ENCODE results near the gene FANK1. TPM values are rescaled to one million over a fixed set of nuclear protein-coding genes. Genes with fewer than 3 reads are reported as not detected.
"Not testable (repeated sequence)": the region's sequence is repeated elsewhere in the genome, so short reads cannot be mapped to it uniquely, and the experiment has no call there.

Gene FANK1
- total and polyA plus RNA-seq, 2 experiments from 2014 or later = 10.2 to 13.3 TPM

DNA sequence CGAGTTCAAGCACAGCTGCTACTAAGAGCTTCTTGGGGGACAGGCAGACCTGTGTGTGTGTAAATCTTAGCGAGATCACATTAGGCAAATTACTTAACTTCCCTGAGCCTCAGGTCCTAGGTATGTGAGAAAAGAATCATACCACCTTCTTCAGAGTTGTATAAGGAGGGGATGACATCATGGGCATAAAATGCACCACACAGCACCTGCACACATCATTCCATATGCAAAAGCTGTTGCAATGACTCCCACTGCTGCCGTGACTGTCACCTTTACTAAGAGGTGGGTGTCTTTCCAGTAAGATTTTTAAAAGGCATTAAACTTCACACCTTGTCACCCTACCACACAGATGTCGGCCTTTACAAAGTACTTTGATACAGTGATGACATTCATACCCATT is 146.0 kb downstream of the FANK1 start:
- 74 to 79% methylated on average over 4 of the region's 4 CpGs for WGBS, 2 experiments (ENCODE audit: low coverage in 1 of 2, low lambda C conversion rate in 2 of 2, missing lambda C conversion rate in 2 of 2)
- Histone ChIP-seq H3K36me3 (ENCODE audit: low read depth) (peaks cover 40% of the 10 kb centered on the region), H3K79me2 (ENCODE audit: insufficient read depth) (no peaks in the 10 kb centered on the region)

DNA sequence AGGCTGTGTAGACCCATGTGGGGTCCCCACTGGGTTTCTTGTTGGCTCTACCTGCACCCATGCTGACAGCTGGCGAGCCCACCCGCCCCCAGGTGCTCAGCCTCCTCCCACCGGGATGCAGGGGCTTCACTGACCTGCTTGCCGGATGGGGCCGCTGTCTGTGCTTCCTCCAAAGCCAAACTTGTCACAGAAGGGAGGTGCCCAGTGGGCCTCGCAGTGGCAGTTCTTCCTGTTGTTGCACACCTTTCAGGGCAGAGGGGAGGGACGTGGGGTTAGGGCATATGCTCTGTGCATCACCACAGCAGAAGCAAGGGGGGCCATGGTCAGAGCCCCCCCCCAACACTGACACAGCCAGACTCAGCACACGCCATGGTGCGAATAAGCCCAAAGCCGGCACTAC is 146.5 kb downstream of the FANK1 start:
- Histone ChIP-seq H3K79me2 (ENCODE audit: insufficient read depth) (no peaks in the 10 kb centered on the region), H3K27me3 (replicated peaks; ENCODE audit: insufficient read depth) (no peaks in the 10 kb centered on the region), H3K9me3 (ENCODE audit: low read depth) (no peaks in the 10 kb centered on the region), H3K9me2 (ENCODE audit: insufficient read depth) (no peaks in the 10 kb centered on the region), H3F3A (ENCODE audit: insufficient read depth) (0 out of 2 replicates have a peak, but pooled peaks cover 6% of the 10 kb centered on the region), H3K36me3 (ENCODE audit: low read depth) (peaks cover 39% of the 10 kb centered on the region), H3K9ac (no peak overlapping the region), H3K27ac (no peak overlapping the region), H3K4me1 (ENCODE audit: insufficient read depth) (0 out of 2 replicates have a peak, but pooled peaks cover 7% of the 10 kb centered on the region), H3K4me2 (ENCODE audit: unreplicated experiment) (no peak overlapping the region), H2AFZ (no peak overlapping the region), H4K20me1 (ENCODE audit: insufficient read depth) (no peaks in the 10 kb centered on the region), H3K4me3 (no peak overlapping the region)
- in situ Hi-C loops (cut with MboI) = no loop called here
- TF ChIP-seq EZH2 (IDR thresholded peaks at IDR 0.05; ENCODE audit: insufficient read depth, poor library complexity, severe bottlenecking) (no peak), EZH2phosphoT487 (IDR thresholded peaks at IDR 0.05; ENCODE audit: insufficient read depth, low read depth) (no peak)
- DNase-seq = no peak
- WGBS, 2 experiments (ENCODE audit: low coverage in 1 of 2, low lambda C conversion rate in 2 of 2, missing lambda C conversion rate in 2 of 2) = 94 to 99% methylated on average over 10 of the region's 10 CpGs

More for the DNA sequence above, 146.0 kb downstream of the FANK1 start:
- H3K27me3 ChIP-seq (replicated peaks; ENCODE audit: insufficient read depth) = no peaks in the 10 kb centered on the region
- TF ChIP-seq EZH2phosphoT487 (IDR thresholded peaks at IDR 0.05; ENCODE audit: insufficient read depth, low read depth) (no peak), EZH2 (IDR thresholded peaks at IDR 0.05; ENCODE audit: insufficient read depth, poor library complexity, severe bottlenecking) (no peak)
- no peaks in the 10 kb centered on the region for H3K9me2 ChIP-seq (ENCODE audit: insufficient read depth)
- H3K4me1 ChIP-seq (ENCODE audit: insufficient read depth) = 0 out of 2 replicates have a peak, but pooled peaks cover 7% of the 10 kb centered on the region
- H3K4me3 ChIP-seq = no peak overlapping the region
- H3K27ac ChIP-seq = 0 out of 2 replicates have a peak overlapping the region, but pooled peaks have one; percentile 8
- in situ Hi-C loops (cut with MboI) = no loop called here
- H3K9me3 ChIP-seq (ENCODE audit: low read depth) = no peaks in the 10 kb centered on the region
- DNase-seq = no peak
- no peaks in the 10 kb centered on the region for H4K20me1 ChIP-seq (ENCODE audit: insufficient read depth)
- no peak overlapping the region for H2AFZ ChIP-seq
- peak overlapping the region; percentile 18; the same call in 1 of the 2 replicates for H3K9ac ChIP-seq
- H3F3A ChIP-seq (ENCODE audit: insufficient read depth) = 0 out of 2 replicates have a peak, but pooled peaks cover 6% of the 10 kb centered on the region
- no peak overlapping the region for H3K4me2 ChIP-seq (ENCODE audit: unreplicated experiment)

DNA sequence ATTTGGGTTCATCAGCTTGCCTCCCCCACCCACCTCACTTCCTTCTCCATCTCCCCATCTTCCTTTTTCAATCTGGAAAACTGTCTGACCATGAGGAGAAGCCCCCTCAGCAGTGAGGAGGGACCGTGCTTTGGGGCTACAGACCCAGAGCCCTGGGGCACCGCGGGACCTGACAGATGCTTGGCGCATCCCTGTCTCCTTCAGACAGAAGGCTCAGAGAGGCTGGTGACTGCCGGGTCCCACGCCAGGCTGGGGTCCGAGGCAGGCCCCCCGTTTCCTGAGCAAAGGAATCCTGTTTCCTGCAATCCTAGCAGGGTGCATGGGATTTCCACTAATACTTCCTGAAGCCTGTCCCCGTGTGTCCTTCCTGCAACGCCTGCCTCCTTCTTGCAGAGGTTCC is 147.0 kb downstream of the FANK1 start:
- in situ Hi-C loops (cut with MboI) = no loop called here
- Histone ChIP-seq H3K9me3 (ENCODE audit: low read depth) (no peaks in the 10 kb centered on the region), H3F3A (ENCODE audit: insufficient read depth) (peaks cover 10% of the 10 kb centered on the region; the same call in 1 of the 2 replicates)

DNA sequence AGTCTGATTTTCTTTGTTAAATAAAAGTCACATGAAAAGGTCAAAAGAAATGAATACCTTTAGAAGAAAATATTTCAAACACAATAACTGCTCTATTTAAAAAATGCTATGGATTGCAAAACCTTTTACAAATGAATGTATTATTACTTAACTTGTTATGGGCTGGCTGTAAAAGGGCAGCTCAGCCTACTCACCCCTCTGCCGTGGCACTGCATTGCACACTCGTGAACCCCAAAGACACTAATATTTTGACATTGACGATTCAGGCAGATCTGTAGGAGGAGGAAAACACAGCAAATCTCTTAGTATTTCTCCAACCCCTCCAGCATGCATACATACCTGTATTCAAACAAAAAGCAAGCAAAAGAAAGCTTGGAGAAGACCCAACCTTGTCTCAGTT is 149.5 kb downstream of the FANK1 start:
- Histone ChIP-seq H3K4me1 (ENCODE audit: insufficient read depth) (peaks cover 27% of the 10 kb centered on the region), H4K20me1 (ENCODE audit: insufficient read depth) (no peaks in the 10 kb centered on the region), H3K27ac (no peak overlapping the region), H3K9me2 (ENCODE audit: insufficient read depth) (no peaks in the 10 kb centered on the region), H3K9ac (no peak overlapping the region), H3K4me3 (no peak overlapping the region), H3K36me3 (ENCODE audit: low read depth) (peaks cover 26% of the 10 kb centered on the region), H3K79me2 (ENCODE audit: insufficient read depth) (no peaks in the 10 kb centered on the region), H3K9me3 (ENCODE audit: low read depth) (no peaks in the 10 kb centered on the region), H2AFZ (no peak overlapping the region), H3K4me2 (ENCODE audit: unreplicated experiment) (no peak overlapping the region), H3F3A (ENCODE audit: insufficient read depth) (peaks cover 26% of the 10 kb centered on the region), H3K27me3 (replicated peaks; ENCODE audit: insufficient read depth) (no peaks in the 10 kb centered on the region)
- in situ Hi-C loops (cut with MboI) = no loop called here
- WGBS, 2 experiments (ENCODE audit: low coverage in 1 of 2, low lambda C conversion rate in 2 of 2, missing lambda C conversion rate in 2 of 2) = 93 to 95% methylated on average over 3 of the region's 3 CpGs
- TF ChIP-seq EZH2 (IDR thresholded peaks at IDR 0.05; ENCODE audit: insufficient read depth, poor library complexity, severe bottlenecking) = no peak
- no peak for DNase-seq

More for the DNA sequence above, 147.0 kb downstream of the FANK1 start:
- Histone ChIP-seq H3K4me3 (no peak overlapping the region), H3K4me2 (ENCODE audit: unreplicated experiment) (no peak overlapping the region), H3K79me2 (ENCODE audit: insufficient read depth) (no peaks in the 10 kb centered on the region), H3K36me3 (ENCODE audit: low read depth) (peaks cover 35% of the 10 kb centered on the region), H2AFZ (no peak overlapping the region), H3K9ac (no peak overlapping the region), H3K27ac (no peak overlapping the region), H3K27me3 (replicated peaks; ENCODE audit: insufficient read depth) (no peaks in the 10 kb centered on the region), H4K20me1 (ENCODE audit: insufficient read depth) (no peaks in the 10 kb centered on the region), H3K4me1 (ENCODE audit: insufficient read depth) (0 out of 2 replicates have a peak, but pooled peaks cover 7% of the 10 kb centered on the region), H3K9me2 (ENCODE audit: insufficient read depth) (no peaks in the 10 kb centered on the region)
- TF ChIP-seq EZH2 (IDR thresholded peaks at IDR 0.05; ENCODE audit: insufficient read depth, poor library complexity, severe bottlenecking) = no peak
- TF ChIP-seq EZH2phosphoT487 (IDR thresholded peaks at IDR 0.05; ENCODE audit: insufficient read depth, low read depth) = no peak
- DNase-seq = no peak
- WGBS, 2 experiments (ENCODE audit: low coverage in 1 of 2, low lambda C conversion rate in 2 of 2, missing lambda C conversion rate in 2 of 2) = 93 to 98% methylated on average over 10 of the region's 10 CpGs

DNA sequence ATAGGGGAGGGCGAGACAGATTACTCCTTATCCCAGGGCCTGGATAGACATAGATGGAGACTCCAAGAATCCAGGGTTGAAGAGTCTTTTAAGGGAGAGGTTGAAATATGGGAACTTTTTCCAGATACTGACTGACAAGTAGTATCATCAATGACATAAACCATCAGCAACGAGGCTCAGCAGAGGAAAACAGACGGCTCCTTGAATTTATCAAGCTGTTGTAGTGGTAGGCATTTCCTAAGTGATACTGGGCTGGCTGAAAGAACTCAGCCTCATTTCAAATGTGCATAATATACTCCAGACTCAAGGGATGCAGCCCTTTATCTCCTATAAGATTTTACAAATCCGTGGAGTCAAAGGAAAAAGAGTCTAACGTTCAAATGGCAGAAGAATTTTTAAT is 150.5 kb downstream of the FANK1 start:
- Histone ChIP-seq H3K9ac (no peak overlapping the region), H3K79me2 (ENCODE audit: insufficient read depth) (no peaks in the 10 kb centered on the region), H4K20me1 (ENCODE audit: insufficient read depth) (no peaks in the 10 kb centered on the region), H3K27me3 (replicated peaks; ENCODE audit: insufficient read depth) (no peaks in the 10 kb centered on the region), H3K4me2 (ENCODE audit: unreplicated experiment) (no peak overlapping the region), H3F3A (ENCODE audit: insufficient read depth) (peaks cover 34% of the 10 kb centered on the region), H3K9me2 (ENCODE audit: insufficient read depth) (no peaks in the 10 kb centered on the region), H3K4me1 (ENCODE audit: insufficient read depth) (peaks cover 28% of the 10 kb centered on the region), H3K9me3 (ENCODE audit: low read depth) (no peaks in the 10 kb centered on the region), H3K4me3 (no peak overlapping the region), H2AFZ (no peak overlapping the region), H3K27ac (no peak overlapping the region), H3K36me3 (ENCODE audit: low read depth) (peaks cover 16% of the 10 kb centered on the region)
- in situ Hi-C loops (cut with MboI) = no loop called here
- no peak for DNase-seq
- WGBS, 2 experiments (ENCODE audit: low coverage in 1 of 2, low lambda C conversion rate in 2 of 2, missing lambda C conversion rate in 2 of 2) = 79 to 84% methylated on average over 5 of the region's 5 CpGs
- TF ChIP-seq EZH2 (IDR thresholded peaks at IDR 0.05; ENCODE audit: insufficient read depth, poor library complexity, severe bottlenecking) (no peak), EZH2phosphoT487 (IDR thresholded peaks at IDR 0.05; ENCODE audit: insufficient read depth, low read depth) (no peak)

DNA sequence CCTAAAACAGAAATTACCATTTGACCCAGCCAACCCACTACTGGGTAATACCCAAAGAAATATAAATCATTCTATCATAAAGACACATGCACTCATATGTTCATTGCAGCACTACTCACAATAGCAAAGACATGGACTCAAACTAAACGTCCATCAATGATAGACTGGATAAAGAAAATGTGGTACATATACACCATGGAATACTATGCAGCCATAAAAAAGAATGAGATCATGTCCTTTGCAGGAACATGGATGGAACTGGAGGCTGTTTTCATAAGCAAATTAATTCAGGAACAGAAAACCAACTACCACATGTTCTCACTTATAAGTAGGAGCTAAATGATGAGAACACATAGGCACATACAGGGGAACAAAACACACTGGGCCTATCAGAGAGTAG is 151.4 kb downstream of the FANK1 start:
- H3K9me2 ChIP-seq (ENCODE audit: insufficient read depth); H3K9me3 ChIP-seq (ENCODE audit: low read depth); DNase-seq; H3K4me2 ChIP-seq (ENCODE audit: unreplicated experiment); H3K27me3 ChIP-seq (replicated peaks; ENCODE audit: insufficient read depth); H3K9ac ChIP-seq; H3K79me2 ChIP-seq (ENCODE audit: insufficient read depth); H3K4me3 ChIP-seq; in situ Hi-C loops (cut with MboI); H4K20me1 ChIP-seq (ENCODE audit: insufficient read depth); H3K27ac ChIP-seq; H2AFZ ChIP-seq: not testable (repeated sequence)
- peaks cover 16% of the 10 kb centered on the region for H3K36me3 ChIP-seq (ENCODE audit: low read depth)
- peaks cover 28% of the 10 kb centered on the region for H3K4me1 ChIP-seq (ENCODE audit: insufficient read depth)
- peaks cover 37% of the 10 kb centered on the region for H3F3A ChIP-seq (ENCODE audit: insufficient read depth)
- WGBS, 2 experiments (ENCODE audit: low coverage in 1 of 2, low lambda C conversion rate in 2 of 2, missing lambda C conversion rate in 2 of 2) = 97 to 100% methylated on average over 1 of the region's 1 CpG
